OCI-LY7 (cell line): ENCODE data around the gene DLEC1.

Experiments used
- CTCF ChIP-seq: fragments of 200-600 bp; sonication (generic); conservative IDR thresholded peaks from 2 replicates; pipeline ENCODE4 v1.5.1; 2014; ENCODE audit warnings: mild to moderate bottlenecking, antibody characterized with exemption, low read length, moderate library complexity, mixed read lengths
- EZH2phosphoT487 ChIP-seq: fragments of 200-600 bp; sonication (generic); IDR thresholded peaks from 2 replicates; pipeline ENCODE4 v1.6.1; 2018; ENCODE audit warnings: low read depth, borderline replicate concordance, mild to moderate bottlenecking, mixed run types, antibody characterized with exemption, low read length, moderate library complexity, mixed read lengths

DNA sequence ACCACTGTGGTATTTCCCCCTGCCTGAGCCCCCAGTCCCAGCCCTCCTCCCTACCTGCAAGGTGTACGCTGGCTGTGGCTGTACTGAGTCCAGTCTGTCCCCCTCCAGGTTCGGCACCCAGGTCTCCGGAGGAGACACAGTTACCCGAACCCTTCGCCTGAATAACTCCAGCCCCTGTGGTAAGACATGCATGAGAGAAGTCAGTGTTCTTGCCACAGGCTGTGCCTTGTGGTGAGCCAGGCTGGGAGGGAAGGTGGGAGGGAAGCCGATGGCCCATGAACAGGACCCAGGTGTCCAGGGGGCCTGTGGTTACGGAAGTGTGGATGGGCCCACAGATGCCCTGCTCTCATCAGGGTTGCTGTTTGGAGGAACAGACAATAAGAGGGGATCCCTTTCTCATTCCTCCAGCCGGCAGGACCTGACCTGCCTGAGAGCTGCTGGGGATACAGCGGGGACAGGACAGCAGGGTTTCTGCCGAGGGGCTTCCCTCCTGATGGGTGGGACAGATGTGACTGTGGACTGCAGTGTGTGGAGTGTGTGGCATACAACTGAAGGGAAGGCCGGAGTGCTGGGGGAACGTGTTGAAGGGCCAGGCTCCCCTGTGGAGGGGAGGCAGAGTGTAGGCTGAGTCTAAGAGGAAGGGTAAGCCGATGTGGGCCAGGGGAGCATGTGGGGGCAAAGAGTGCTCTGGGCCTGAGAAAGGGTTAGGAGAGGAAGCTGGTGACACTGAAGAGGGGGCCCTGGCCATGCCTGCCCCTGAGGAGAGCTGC is 76.1 kb downstream of the DLEC1 start:
- no peak for TF ChIP-seq CTCF
- TF ChIP-seq EZH2phosphoT487, result no peak
